ENCODE data around the gene SLC16A3. TPM values are rescaled to one million over a fixed set of nuclear protein-coding genes. Genes with fewer than 3 reads are reported as not detected.

Gene SLC16A3
- total and polyA plus RNA-seq, 10 of the 15 experiments (the other 5 are each of a cell fraction or from before 2014, with no cell fraction given) = 0.10 to 46.5 (median 8.0) TPM

DNA sequence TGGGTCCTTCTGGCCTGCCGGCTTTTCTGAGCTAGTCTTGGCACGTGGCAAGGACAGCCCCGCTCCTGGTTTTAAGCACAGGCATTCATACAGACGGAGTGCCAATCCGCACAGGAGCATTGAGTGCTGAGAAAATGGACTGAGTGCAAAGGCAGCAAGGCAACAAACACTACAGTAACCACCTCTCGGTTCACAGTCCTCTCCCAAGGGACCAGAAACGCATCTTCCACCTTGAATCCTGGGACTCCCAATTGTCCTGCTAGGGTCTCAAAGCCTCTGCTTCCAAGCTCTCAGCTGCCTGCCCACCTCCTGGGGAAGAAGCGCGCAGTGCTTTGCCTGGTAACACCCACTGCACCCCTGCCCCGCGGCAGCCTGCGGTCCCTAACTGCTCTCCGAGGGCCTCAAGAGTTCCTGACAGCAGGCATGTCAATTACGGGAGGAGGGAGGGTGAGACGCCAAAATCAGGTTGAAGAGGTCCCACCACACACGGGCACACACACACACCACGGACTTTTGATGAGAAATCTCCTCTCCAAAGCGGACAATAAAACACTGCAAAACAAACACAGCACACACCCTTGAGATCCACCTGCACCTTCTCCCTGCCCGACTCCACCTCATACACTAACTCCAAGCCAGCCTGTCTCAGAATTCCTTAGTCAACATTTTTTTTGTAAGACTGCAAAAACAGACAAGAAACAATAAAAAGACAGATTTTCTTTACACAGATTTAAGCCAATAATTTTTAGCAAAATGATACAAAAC is 15.0 kb downstream of the SLC16A3 start:
- FAIRE-seq (no peak), ATAC-seq (no peak), DNase-seq (ENCODE audit: low read depth, low spot score) (no peak)
- ChIA-PET CTCF (interaction anchor here (0.6 kb wide), 1 partner anchor 57 kb away, joined by 3 read pairs; no protein-coding TSS in a partner anchor), RAD21 (ENCODE audit: unreplicated experiment) (interaction anchor here (2.6 kb wide), 1 partner anchor 38 kb away, joined by 10 read pairs; no protein-coding TSS in a partner anchor), POLR2A (interaction anchor here (0.8 to 1.2 kb wide), 2 partner anchors 49 to 55 kb away, joined by 3 read pairs; no protein-coding TSS in a partner anchor), SMC1A (ENCODE audit: uncharacterized antibody, unreplicated experiment) (no interaction called here)
- no peak overlapping the region for H3K4me3 ChIP-seq
- no peak overlapping the region for H3K27ac ChIP-seq (ENCODE audit: control insufficient read depth, insufficient read depth)
- H4K20me1 ChIP-seq (ENCODE audit: control insufficient read depth, insufficient read depth) = peaks cover 5% of the 10 kb centered on the region
- H3K36me3 ChIP-seq (ENCODE audit: control insufficient read depth in 2 of 2, insufficient read depth in 2 of 2, low read length in 1 of 2) = peaks cover 33 to 60% of the 10 kb centered on the region in 2 experiments
- in situ Hi-C loops (cut with MboI) = no loop called here
- no peak overlapping the region for H3K4me2 ChIP-seq (ENCODE audit: control insufficient read depth, insufficient read depth)
- H3K4me1 ChIP-seq (ENCODE audit: control insufficient read depth, insufficient read depth, low read length) = peaks cover 14% of the 10 kb centered on the region
- intact Hi-C loops (cut with micrococcal nuclease; ENCODE audit: unreplicated experiment) = loop anchor here (1.0 kb wide), 1 partner anchor 77 kb away; no protein-coding TSS in a partner anchor
- 80% methylated on average over 17 of the region's 19 CpGs for WGBS (ENCODE audit: insufficient coverage, insufficient replicate concordance, low lambda C conversion rate, missing lambda C conversion rate)
- no peak overlapping the region for H2AFZ ChIP-seq (ENCODE audit: control insufficient read depth, low read depth, low read length)
- no peaks in the 10 kb centered on the region for H3K9me3 ChIP-seq (replicated peaks; ENCODE audit: control insufficient read depth, insufficient read depth, low read length)
- no peaks in the 10 kb centered on the region for H3K27me3 ChIP-seq (replicated peaks in 1 of 2; ENCODE audit: control insufficient read depth in 2 of 2, insufficient read depth in 2 of 2, low read length in 1 of 2)
- TSS peak; percentile 47 for BruUV-seq (replicated peaks)
- no peak overlapping the region for H3K9ac ChIP-seq (ENCODE audit: control insufficient read depth, insufficient read depth, low read length)
- no peaks in the 10 kb centered on the region for H3K79me2 ChIP-seq (ENCODE audit: control insufficient read depth, insufficient read depth, low read length)
- no peak for TF ChIP-seq NFXL1 (IDR thresholded peaks at IDR 0.05; ENCODE audit: borderline replicate concordance)
- TF ChIP-seq, protein P1, sequence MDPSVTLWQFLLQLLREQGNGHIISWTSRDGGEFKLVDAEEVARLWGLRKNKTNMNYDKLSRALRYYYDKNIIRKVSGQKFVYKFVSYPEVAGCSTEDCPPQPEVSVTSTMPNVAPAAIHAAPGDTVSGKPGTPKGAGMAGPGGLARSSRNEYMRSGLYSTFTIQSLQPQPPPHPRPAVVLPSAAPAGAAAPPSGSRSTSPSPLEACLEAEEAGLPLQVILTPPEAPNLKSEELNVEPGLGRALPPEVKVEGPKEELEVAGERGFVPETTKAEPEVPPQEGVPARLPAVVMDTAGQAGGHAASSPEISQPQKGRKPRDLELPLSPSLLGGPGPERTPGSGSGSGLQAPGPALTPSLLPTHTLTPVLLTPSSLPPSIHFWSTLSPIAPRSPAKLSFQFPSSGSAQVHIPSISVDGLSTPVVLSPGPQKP (IDR thresholded peaks at IDR 0.05; ENCODE audit: low read depth, low read length) = no peak
- peak; percentile 24; the same call in 1 of the 2 replicates for TF ChIP-seq POLR2AphosphoS5 (IDR thresholded peaks at IDR 0.05; ENCODE audit: low read length)
- TF ChIP-seq, protein P2, sequence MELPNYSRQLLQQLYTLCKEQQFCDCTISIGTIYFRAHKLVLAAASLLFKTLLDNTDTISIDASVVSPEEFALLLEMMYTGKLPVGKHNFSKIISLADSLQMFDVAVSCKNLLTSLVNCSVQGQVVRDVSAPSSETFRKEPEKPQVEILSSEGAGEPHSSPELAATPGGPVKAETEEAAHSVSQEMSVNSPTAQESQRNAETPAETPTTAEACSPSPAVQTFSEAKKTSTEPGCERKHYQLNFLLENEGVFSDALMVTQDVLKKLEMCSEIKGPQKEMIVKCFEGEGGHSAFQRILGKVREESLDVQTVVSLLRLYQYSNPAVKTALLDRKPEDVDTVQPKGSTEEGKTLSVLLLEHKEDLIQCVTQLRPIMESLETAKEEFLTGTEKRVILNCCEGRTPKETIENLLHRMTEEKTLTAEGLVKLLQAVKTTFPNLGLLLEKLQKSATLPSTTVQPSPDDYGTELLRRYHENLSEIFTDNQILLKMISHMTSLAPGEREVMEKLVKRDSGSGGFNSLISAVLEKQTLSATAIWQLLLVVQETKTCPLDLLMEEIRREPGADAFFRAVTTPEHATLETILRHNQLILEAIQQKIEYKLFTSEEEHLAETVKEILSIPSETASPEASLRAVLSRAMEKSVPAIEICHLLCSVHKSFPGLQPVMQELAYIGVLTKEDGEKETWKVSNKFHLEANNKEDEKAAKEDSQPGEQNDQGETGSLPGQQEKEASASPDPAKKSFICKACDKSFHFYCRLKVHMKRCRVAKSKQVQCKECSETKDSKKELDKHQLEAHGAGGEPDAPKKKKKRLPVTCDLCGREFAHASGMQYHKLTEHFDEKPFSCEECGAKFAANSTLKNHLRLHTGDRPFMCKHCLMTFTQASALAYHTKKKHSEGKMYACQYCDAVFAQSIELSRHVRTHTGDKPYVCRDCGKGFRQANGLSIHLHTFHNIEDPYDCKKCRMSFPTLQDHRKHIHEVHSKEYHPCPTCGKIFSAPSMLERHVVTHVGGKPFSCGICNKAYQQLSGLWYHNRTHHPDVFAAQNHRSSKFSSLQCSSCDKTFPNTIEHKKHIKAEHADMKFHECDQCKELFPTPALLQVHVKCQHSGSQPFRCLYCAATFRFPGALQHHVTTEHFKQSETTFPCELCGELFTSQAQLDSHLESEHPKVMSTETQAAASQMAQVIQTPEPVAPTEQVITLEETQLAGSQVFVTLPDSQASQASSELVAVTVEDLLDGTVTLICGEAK (IDR thresholded peaks at IDR 0.05; ENCODE audit: borderline replicate concordance) = no peak
- TF ChIP-seq, protein P3, sequence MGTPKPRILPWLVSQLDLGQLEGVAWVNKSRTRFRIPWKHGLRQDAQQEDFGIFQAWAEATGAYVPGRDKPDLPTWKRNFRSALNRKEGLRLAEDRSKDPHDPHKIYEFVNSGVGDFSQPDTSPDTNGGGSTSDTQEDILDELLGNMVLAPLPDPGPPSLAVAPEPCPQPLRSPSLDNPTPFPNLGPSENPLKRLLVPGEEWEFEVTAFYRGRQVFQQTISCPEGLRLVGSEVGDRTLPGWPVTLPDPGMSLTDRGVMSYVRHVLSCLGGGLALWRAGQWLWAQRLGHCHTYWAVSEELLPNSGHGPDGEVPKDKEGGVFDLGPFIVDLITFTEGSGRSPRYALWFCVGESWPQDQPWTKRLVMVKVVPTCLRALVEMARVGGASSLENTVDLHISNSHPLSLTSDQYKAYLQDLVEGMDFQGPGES (IDR thresholded peaks at IDR 0.05) = no peak
- 0 out of 2 replicates have a peak, but pooled peaks have one; percentile 22 for TF ChIP-seq TCF3 (IDR thresholded peaks at IDR 0.05; ENCODE audit: borderline replicate concordance, insufficient read depth, low read depth, low read length)
- TF ChIP-seq ZNF207 (IDR thresholded peaks at IDR 0.05; ENCODE audit: borderline replicate concordance) = no peak
- TF ChIP-seq, protein P4, sequence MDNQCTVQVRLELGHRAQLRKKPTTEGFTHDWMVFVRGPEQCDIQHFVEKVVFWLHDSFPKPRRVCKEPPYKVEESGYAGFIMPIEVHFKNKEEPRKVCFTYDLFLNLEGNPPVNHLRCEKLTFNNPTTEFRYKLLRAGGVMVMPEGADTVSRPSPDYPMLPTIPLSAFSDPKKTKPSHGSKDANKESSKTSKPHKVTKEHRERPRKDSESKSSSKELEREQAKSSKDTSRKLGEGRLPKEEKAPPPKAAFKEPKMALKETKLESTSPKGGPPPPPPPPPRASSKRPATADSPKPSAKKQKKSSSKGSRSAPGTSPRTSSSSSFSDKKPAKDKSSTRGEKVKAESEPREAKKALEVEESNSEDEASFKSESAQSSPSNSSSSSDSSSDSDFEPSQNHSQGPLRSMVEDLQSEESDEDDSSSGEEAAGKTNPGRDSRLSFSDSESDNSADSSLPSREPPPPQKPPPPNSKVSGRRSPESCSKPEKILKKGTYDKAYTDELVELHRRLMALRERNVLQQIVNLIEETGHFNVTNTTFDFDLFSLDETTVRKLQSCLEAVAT (IDR thresholded peaks at IDR 0.05) = no peak
- TF ChIP-seq ZNF622 (IDR thresholded peaks at IDR 0.05) = no peak
- TF ChIP-seq CHD4 (IDR thresholded peaks at IDR 0.05) = no peak
- no peak for TF ChIP-seq CHD1 (IDR thresholded peaks at IDR 0.05; ENCODE audit: low read depth, low read length)
- 0 out of 2 replicates have a peak, but pooled peaks have one; percentile 46 for TF ChIP-seq POLR2A (IDR thresholded peaks at IDR 0.05; ENCODE audit: low read depth, low read length)
- TF ChIP-seq, protein P5, sequence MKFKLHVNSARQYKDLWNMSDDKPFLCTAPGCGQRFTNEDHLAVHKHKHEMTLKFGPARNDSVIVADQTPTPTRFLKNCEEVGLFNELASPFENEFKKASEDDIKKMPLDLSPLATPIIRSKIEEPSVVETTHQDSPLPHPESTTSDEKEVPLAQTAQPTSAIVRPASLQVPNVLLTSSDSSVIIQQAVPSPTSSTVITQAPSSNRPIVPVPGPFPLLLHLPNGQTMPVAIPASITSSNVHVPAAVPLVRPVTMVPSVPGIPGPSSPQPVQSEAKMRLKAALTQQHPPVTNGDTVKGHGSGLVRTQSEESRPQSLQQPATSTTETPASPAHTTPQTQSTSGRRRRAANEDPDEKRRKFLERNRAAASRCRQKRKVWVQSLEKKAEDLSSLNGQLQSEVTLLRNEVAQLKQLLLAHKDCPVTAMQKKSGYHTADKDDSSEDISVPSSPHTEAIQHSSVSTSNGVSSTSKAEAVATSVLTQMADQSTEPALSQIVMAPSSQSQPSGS (IDR thresholded peaks at IDR 0.05; ENCODE audit: low read length) = 0 out of 2 replicates have a peak, but pooled peaks have one; percentile 9
- TF ChIP-seq SREBF1 (IDR thresholded peaks at IDR 0.05; ENCODE audit: low read length) = no peak
